Pancreas (tissue), 10 donors: ENCODE data around the gene DNAH2. TPM values are rescaled to one million over a fixed set of nuclear protein-coding genes. Genes with fewer than 3 reads are reported as not detected.

Source experiments
- ATAC-seq, 4 donors: fragments of 200-7000 bp; cut with Tn5 transposase; one replicate each; pipeline versions ENCODE4 v1.8.0 to v1.9.1; 2020; ENCODE audit warnings: mild to moderate bottlenecking in 4 of 4, moderate library complexity in 4 of 4
- DNase-seq, 6 donors: peaks; one replicate each; pipeline ENCODE4 v3.0.0-alpha.2; 2020
- FAIRE-seq: peaks from 2 replicates; lab custom pipeline; 2012; peaks lifted over from hg19 to GRCh38; lab: Jason Lieb, UNC
- H3K27ac ChIP-seq, 4 donors: fragments of 200-600 bp; sonication (generic); 1 replicate in 3 of 4; 2 replicates in 1 of 4; pipeline versions ENCODE4 v1.5.0 to v1.8.0; 2020
- H3K27me3 ChIP-seq, 4 donors: fragments of 200-600 bp; one replicate each; pipeline ENCODE4 v1.8.0; 2021
- H3K36me3 ChIP-seq, 3 donors: fragments of 200-600 bp; sonication (generic) in 1 of 3; one replicate each; pipeline versions ENCODE4 v1.5.0 to v1.8.0; 2020 to 2021
- H3K4me1 ChIP-seq, 3 donors: fragments of 200-600 bp; one replicate each; pipeline ENCODE4 v1.8.0; 2021
- H3K4me3 ChIP-seq, 4 donors: fragments of 200-600 bp; sonication (generic) in 2 of 4; one replicate each; pipeline versions ENCODE4 v1.5.0 to v1.8.0; 2020 to 2021
- H3K9me3 ChIP-seq, 4 donors: fragments of 200-600 bp; one replicate each; pipeline ENCODE4 v1.8.0; 2021
- WGBS, 2 donors: extraction: QIAGEN DNeasy Blood & Tissue Kit; methylation state at CpG; one replicate each; pipeline ENCODE4 v1.1.7; 2013; 5-methylcytosine and 5-hydroxymethylcytosine counted together
- intact Hi-C, 3 donors: fragments of 100-400 bp; cut with DNase I; formaldehyde crosslinking; loops; one replicate each; pipeline versions ENCODE4 v1.11.1 to v1.14.2; 2022
- polyA plus RNA-seq, 2 donors: library from polyadenylated mRNA; stranded (reverse); fragments of 200-250 nt; gene quantifications; one replicate each; pipeline ENCODE4 v1.2.3, GENCODE V29; 2013
- total RNA-seq, 6 donors: library from RNA; stranded (reverse); fragmentation: NEBNext Ultra II Directional in 4 of 6; extraction: Animal tissue kit (Norgen Biotek cat#: 25700) in 4 of 6; gene quantifications; one replicate each; pipeline versions ENCODE4 v1.2.1 to v1.2.4, GENCODE V29; 2021 to 2023
- TF ChIP-seq, protein P1 (sequence below), 4 donors: fragments of 200-600 bp; sonication (generic) in 3 of 4; IDR thresholded peaks; one replicate each; pipeline versions ENCODE4 v1.5.0 to v1.8.0; 2021; ENCODE audit warnings: antibody characterized with exemption in 4 of 4
- donor health status: healthy with polysubstance abuse.
- donor health status: DM: no; HTN: no; CAD: no; lungs with moderate emphysema.
- donor health status: DM: no; HTN: no; CAD: no.
- donor health status: control.
- donor health status: control.
- donor health status: Bipolar disorder and iron deficiency.
- donor health status: DM: yes; HTN: yes; CAD: no.
- donor health status: DM: no; HTN: no; CAD: no.
- donor health status: DM: no; HTN: no; CAD: no.
- donor health status: DM: yes; HTN: yes; CAD: no.

Gene DNAH2
- total and polyA plus RNA-seq, 8 donors, result 0.09 to 0.52 (median 0.24) TPM

DNA sequence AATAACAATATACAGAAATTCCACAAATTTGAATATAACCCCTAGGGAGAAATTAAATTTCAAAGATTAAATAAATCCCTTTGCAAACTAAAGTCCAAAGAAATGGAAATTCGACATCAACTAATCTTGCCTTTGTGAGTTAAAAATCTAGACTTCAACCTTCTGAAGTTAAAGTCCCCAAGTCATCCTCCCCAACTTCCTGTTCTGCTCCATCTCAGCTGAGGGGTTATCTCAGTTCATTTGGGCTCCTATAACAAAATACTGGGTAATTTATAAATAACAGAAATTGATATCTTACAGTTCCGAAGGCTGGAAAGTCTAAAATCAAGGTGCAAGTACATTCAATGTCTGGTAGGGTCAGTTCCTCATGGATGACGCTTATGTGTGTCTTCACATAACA is 93.7 kb downstream of the DNAH2 start:
- H3K27ac ChIP-seq, result no peak overlapping the region
- 82 to 88% methylated on average over 3 of the region's 3 CpGs for WGBS, 2 donors
- intact Hi-C loops, result no loop called here
- H3K27me3 ChIP-seq, result no peaks in the 10 kb centered on the region
- DNase-seq (no peak), FAIRE-seq (no peak), ATAC-seq (no peak)
- no peaks in the 10 kb centered on the region for H3K36me3 ChIP-seq
- H3K4me3 ChIP-seq, result no peak overlapping the region
- no peaks in the 10 kb centered on the region for H3K9me3 ChIP-seq
- H3K4me1 ChIP-seq, result no peaks in the 10 kb centered on the region
- TF ChIP-seq, protein P1, sequence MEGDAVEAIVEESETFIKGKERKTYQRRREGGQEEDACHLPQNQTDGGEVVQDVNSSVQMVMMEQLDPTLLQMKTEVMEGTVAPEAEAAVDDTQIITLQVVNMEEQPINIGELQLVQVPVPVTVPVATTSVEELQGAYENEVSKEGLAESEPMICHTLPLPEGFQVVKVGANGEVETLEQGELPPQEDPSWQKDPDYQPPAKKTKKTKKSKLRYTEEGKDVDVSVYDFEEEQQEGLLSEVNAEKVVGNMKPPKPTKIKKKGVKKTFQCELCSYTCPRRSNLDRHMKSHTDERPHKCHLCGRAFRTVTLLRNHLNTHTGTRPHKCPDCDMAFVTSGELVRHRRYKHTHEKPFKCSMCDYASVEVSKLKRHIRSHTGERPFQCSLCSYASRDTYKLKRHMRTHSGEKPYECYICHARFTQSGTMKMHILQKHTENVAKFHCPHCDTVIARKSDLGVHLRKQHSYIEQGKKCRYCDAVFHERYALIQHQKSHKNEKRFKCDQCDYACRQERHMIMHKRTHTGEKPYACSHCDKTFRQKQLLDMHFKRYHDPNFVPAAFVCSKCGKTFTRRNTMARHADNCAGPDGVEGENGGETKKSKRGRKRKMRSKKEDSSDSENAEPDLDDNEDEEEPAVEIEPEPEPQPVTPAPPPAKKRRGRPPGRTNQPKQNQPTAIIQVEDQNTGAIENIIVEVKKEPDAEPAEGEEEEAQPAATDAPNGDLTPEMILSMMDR (IDR thresholded peaks at IDR 0.05), result no peak

DNA sequence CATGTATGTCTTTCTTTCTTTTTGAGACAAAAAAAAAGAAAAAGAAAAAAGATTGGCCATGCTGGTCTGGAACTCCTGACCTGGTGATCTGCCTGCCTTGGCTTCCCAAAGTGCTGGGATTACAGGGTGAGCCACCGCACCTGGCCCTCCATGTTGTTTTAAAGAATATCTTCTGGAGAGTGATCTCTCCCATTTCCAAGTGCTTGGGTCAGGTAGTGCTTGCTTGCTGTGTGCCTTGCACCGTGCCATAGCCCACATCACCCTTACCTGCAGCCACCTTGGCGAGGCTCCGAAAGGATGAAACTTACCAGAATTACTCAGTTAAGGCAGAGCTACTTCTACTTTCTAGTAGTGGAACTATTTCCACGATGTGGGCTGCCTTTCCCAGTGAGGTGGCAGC is 97.4 kb downstream of the DNAH2 start:
- Histone ChIP-seq H3K27me3 (no peaks in the 10 kb centered on the region), H3K27ac (no peak overlapping the region), H3K9me3 (no peaks in the 10 kb centered on the region), H3K36me3 (no peaks in the 10 kb centered on the region), H3K4me1 (no peaks in the 10 kb centered on the region), H3K4me3 (no peak overlapping the region)
- DNase-seq (no peak), ATAC-seq (no peak), FAIRE-seq (no peak)
- intact Hi-C loops, result no loop called here
- 84 to 91% methylated on average over 5 of the region's 5 CpGs for WGBS, 2 donors
- TF ChIP-seq, protein P1 (IDR thresholded peaks at IDR 0.05), result no peak

DNA sequence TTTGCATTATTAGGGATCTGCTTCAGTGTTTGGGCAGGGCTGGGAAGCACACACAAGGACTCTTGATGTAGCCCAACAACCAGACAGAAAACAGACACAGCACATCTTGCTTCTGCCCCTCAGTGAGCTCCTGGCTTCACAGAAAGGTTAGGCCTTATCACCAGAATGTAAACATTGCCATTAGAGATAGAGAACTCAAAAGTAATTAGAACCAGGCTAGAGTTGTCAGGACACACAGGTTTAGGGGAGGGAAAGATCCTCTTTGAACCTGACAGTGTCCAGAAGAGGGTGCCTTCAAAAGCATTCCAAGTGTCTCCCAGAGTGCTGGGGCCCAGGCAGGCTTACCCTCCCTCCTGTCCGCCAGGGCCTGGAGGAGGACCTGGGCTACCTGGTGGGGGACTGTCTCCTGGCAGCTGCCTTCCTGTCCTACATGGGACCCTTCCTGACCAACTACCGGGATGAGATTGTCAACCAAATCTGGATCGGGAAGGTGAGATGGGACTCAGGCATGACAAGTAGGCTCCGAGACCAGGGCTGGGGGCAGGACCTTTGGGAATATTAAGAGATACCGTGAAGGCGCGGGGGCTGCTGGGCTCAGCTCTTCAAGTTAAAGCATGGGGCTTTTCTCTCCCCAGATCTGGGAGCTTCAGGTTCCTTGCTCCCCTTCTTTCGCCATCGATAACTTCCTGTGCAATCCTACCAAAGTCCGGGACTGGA is 99.5 kb downstream of the DNAH2 start:
- intact Hi-C loops, result no loop called here
- Histone ChIP-seq H3K4me3 (no peak overlapping the region), H3K36me3 (no peaks in the 10 kb centered on the region), H3K4me1 (no peaks in the 10 kb centered on the region), H3K9me3 (no peaks in the 10 kb centered on the region), H3K27me3 (no peaks in the 10 kb centered on the region), H3K27ac (no peak overlapping the region)
- TF ChIP-seq, protein P1 (IDR thresholded peaks at IDR 0.05), result no peak
- FAIRE-seq, result no peak
- no peak for DNase-seq
- no peak for ATAC-seq
- WGBS, 2 donors, result 81 to 84% methylated on average over 10 of the region's 10 CpGs

DNA sequence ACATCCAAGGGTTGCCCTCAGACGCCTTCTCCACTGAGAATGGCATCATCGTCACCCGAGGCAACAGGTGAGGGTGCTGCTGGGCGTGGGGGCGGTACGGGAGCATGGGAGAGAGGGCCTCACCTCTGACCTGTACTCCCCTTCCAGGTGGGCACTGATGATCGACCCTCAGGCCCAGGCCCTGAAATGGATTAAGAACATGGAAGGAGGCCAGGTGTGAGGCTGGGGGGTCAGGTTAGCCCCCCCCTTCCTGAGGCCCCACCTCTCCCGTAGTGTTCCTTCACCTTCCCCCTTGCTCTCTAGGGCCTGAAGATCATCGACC is 100.1 kb downstream of the DNAH2 start:
- no peak overlapping the region for H3K27ac ChIP-seq
- H3K36me3 ChIP-seq, result no peaks in the 10 kb centered on the region
- H3K27me3 ChIP-seq, result no peaks in the 10 kb centered on the region
- no peak for DNase-seq
- no peak for FAIRE-seq
- ATAC-seq, result no peak
- no peak overlapping the region for H3K4me3 ChIP-seq
- 80 to 84% methylated on average over 9 of the region's 9 CpGs for WGBS, 2 donors
- no peaks in the 10 kb centered on the region for H3K9me3 ChIP-seq
- TF ChIP-seq, protein P1 (IDR thresholded peaks at IDR 0.05), result no peak
- intact Hi-C loops, result no loop called here
- H3K4me1 ChIP-seq, result no peaks in the 10 kb centered on the region

DNA sequence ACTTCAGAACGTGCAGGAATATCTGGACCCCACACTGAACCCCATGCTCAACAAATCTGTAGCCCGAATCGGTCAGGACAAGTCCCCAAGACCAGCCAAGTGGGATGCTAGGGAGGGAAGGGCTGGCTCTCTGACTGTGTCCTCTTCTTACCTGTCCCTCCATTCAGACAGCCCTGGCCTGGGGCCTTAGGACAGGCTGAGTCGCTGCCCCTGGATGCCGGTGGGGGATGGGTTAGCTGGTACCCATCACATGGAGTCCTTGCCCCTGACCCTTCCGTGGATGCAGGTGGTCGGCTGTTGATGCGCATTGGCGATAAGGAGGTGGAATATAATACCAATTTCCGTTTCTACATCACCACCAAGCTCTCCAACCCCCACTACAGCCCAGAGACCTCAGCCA is 100.5 kb downstream of the DNAH2 start:
- WGBS, 2 donors, result 74 to 82% methylated on average over 10 of the region's 10 CpGs
- TF ChIP-seq, protein P1 (IDR thresholded peaks at IDR 0.05), result no peak
- H3K4me1 ChIP-seq, result no peaks in the 10 kb centered on the region
- intact Hi-C loops, result no loop called here
- no peaks in the 10 kb centered on the region for H3K9me3 ChIP-seq
- no peaks in the 10 kb centered on the region for H3K36me3 ChIP-seq
- FAIRE-seq (no peak), DNase-seq (no peak), ATAC-seq (no peak)
- H3K27ac ChIP-seq, result no peak overlapping the region
- no peak overlapping the region for H3K4me3 ChIP-seq
- no peaks in the 10 kb centered on the region for H3K27me3 ChIP-seq
